Hepatocyte (in vitro differentiated cells): Measurements from ENCODE around the gene CDC42BPG.

Experiments
- EZH2 ChIP-seq: fragments of 200-600 bp; sonication (generic); IDR thresholded peaks from 2 replicates; pipeline ENCODE4 v1.6.1; 2016; ENCODE audit warnings: antibody characterized with exemption, mild to moderate bottlenecking, borderline replicate concordance
- EZH2phosphoT487 ChIP-seq: fragments of 200-600 bp; sonication (generic); IDR thresholded peaks from one replicate; pipeline ENCODE4 v1.6.1; 2018; ENCODE audit warnings: antibody characterized with exemption, mild to moderate bottlenecking, low read depth, moderate library complexity; ENCODE audit not compliant: unreplicated experiment, severe bottlenecking
- TF ChIP-seq, protein P1 (sequence below): fragments of 200-600 bp; sonication (generic); IDR thresholded peaks from 2 replicates; pipeline ENCODE4 v1.5.1; 2016; ENCODE audit warnings: antibody characterized with exemption, mild to moderate bottlenecking; ENCODE audit not compliant: poor library complexity

DNA sequence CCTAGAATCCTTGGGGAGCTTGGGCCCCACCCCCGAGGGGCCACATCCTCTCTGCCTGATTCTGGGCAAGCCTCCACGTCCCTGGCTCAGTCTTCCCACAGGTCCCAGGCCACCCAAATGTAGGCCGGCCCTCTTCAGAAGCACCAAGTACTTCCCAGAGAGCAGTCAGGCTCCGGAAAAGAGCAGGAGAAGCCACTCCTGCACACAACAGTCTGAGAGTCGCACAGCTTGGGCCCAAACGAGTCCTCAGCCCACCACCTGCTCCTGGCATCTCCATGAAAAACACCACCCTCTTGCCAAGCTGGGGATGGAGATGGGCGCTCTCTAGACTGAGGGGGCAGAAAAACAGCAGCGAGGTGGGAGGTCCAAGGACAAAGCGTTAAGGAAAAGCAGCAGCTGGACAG is 18.5 kb upstream of the CDC42BPG start:
- no peak for TF ChIP-seq EZH2phosphoT487
- TF ChIP-seq, protein P1, sequence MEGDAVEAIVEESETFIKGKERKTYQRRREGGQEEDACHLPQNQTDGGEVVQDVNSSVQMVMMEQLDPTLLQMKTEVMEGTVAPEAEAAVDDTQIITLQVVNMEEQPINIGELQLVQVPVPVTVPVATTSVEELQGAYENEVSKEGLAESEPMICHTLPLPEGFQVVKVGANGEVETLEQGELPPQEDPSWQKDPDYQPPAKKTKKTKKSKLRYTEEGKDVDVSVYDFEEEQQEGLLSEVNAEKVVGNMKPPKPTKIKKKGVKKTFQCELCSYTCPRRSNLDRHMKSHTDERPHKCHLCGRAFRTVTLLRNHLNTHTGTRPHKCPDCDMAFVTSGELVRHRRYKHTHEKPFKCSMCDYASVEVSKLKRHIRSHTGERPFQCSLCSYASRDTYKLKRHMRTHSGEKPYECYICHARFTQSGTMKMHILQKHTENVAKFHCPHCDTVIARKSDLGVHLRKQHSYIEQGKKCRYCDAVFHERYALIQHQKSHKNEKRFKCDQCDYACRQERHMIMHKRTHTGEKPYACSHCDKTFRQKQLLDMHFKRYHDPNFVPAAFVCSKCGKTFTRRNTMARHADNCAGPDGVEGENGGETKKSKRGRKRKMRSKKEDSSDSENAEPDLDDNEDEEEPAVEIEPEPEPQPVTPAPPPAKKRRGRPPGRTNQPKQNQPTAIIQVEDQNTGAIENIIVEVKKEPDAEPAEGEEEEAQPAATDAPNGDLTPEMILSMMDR = no peak
- TF ChIP-seq EZH2 = no peak
